ENCODE results near the gene HEPH.
"Not testable (repeated sequence)": the region's sequence is repeated elsewhere in the genome, so short reads cannot be mapped to it uniquely, and the experiment has no call there.

HEPH gene

GRCh38 chrX:66232296-66232695 is 68.2 kb downstream of the HEPH start:
- Histone ChIP-seq H3K9ac (no peak overlapping the region), H3K79me2 (ENCODE audit: insufficient read depth, low read depth) (no peaks in the 10 kb centered on the region), H3K4me3 (IDR thresholded peaks at IDR 0.05; ENCODE audit: insufficient read depth, low read depth, low read length) (no peak overlapping the region), H4K20me1 (ENCODE audit: insufficient read depth) (no peaks in the 10 kb centered on the region), H3K4me1 (ENCODE audit: low read depth, poor library complexity, severe bottlenecking) (no peaks in the 10 kb centered on the region), H2AFZ (ENCODE audit: low read depth) (no peak overlapping the region), H3K36me3 (ENCODE audit: insufficient read depth) (no peaks in the 10 kb centered on the region), H3K27me3 (ENCODE audit: insufficient read depth, low read depth) (no peaks in the 10 kb centered on the region), H3K27ac (no peak overlapping the region), H3K4me2 (no peak overlapping the region)
- TF ChIP-seq, protein P1, sequence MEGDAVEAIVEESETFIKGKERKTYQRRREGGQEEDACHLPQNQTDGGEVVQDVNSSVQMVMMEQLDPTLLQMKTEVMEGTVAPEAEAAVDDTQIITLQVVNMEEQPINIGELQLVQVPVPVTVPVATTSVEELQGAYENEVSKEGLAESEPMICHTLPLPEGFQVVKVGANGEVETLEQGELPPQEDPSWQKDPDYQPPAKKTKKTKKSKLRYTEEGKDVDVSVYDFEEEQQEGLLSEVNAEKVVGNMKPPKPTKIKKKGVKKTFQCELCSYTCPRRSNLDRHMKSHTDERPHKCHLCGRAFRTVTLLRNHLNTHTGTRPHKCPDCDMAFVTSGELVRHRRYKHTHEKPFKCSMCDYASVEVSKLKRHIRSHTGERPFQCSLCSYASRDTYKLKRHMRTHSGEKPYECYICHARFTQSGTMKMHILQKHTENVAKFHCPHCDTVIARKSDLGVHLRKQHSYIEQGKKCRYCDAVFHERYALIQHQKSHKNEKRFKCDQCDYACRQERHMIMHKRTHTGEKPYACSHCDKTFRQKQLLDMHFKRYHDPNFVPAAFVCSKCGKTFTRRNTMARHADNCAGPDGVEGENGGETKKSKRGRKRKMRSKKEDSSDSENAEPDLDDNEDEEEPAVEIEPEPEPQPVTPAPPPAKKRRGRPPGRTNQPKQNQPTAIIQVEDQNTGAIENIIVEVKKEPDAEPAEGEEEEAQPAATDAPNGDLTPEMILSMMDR (conservative IDR thresholded peaks at IDR 0.05; ENCODE audit: low read depth, low read length): no peak

GRCh38 chrX:66233209-66233608 is 69.2 kb downstream of the HEPH start:
- Histone ChIP-seq H4K20me1 (ENCODE audit: insufficient read depth) (no peaks in the 10 kb centered on the region), H3K4me2 (no peak overlapping the region), H2AFZ (ENCODE audit: low read depth) (no peak overlapping the region), H3K4me3 (IDR thresholded peaks at IDR 0.05; ENCODE audit: insufficient read depth, low read depth, low read length) (no peak overlapping the region), H3K27me3 (ENCODE audit: insufficient read depth, low read depth) (no peaks in the 10 kb centered on the region), H3K79me2 (ENCODE audit: insufficient read depth, low read depth) (no peaks in the 10 kb centered on the region), H3K9ac (no peak overlapping the region), H3K4me1 (ENCODE audit: low read depth, poor library complexity, severe bottlenecking) (no peaks in the 10 kb centered on the region), H3K27ac (no peak overlapping the region), H3K36me3 (ENCODE audit: insufficient read depth) (no peaks in the 10 kb centered on the region)
- TF ChIP-seq, protein P1 (conservative IDR thresholded peaks at IDR 0.05; ENCODE audit: low read depth, low read length): no peak

- H3K4me3 ChIP-seq (IDR thresholded peaks at IDR 0.05; ENCODE audit: insufficient read depth, low read depth, low read length); H3K9ac ChIP-seq; H3K4me2 ChIP-seq; H3K27me3 ChIP-seq (ENCODE audit: insufficient read depth, low read depth); H3K4me1 ChIP-seq (ENCODE audit: low read depth, poor library complexity, severe bottlenecking); H2AFZ ChIP-seq (ENCODE audit: low read depth); H3K79me2 ChIP-seq (ENCODE audit: insufficient read depth, low read depth); H3K27ac ChIP-seq; H4K20me1 ChIP-seq (ENCODE audit: insufficient read depth); H3K36me3 ChIP-seq (ENCODE audit: insufficient read depth): not testable (repeated sequence)
Measured at GRCh38 chrX:66233904-66234303, 69.9 kb downstream of the HEPH start.

- no peak overlapping the region for H2AFZ ChIP-seq (ENCODE audit: low read depth)
- TF ChIP-seq, protein P1 (conservative IDR thresholded peaks at IDR 0.05; ENCODE audit: low read depth, low read length): no peak
- no peak overlapping the region for H3K27ac ChIP-seq
- H3K4me1 ChIP-seq (ENCODE audit: low read depth, poor library complexity, severe bottlenecking): no peaks in the 10 kb centered on the region
- no peaks in the 10 kb centered on the region for H3K79me2 ChIP-seq (ENCODE audit: insufficient read depth, low read depth)
- H3K4me2 ChIP-seq: no peak overlapping the region
- H3K4me3 ChIP-seq (IDR thresholded peaks at IDR 0.05; ENCODE audit: insufficient read depth, low read depth, low read length): no peak overlapping the region
- no peaks in the 10 kb centered on the region for H3K36me3 ChIP-seq (ENCODE audit: insufficient read depth)
- H4K20me1 ChIP-seq (ENCODE audit: insufficient read depth): no peaks in the 10 kb centered on the region
- H3K9ac ChIP-seq: no peak overlapping the region
- H3K27me3 ChIP-seq (ENCODE audit: insufficient read depth, low read depth): no peaks in the 10 kb centered on the region
Measured at GRCh38 chrX:66255359-66255967, 91.4 kb downstream of the HEPH start.

GRCh38 chrX:66262807-66263206 is 98.8 kb downstream of the HEPH start:
- Histone ChIP-seq H3K79me2 (ENCODE audit: insufficient read depth, low read depth) (no peaks in the 10 kb centered on the region), H4K20me1 (ENCODE audit: insufficient read depth) (no peaks in the 10 kb centered on the region), H3K4me1 (ENCODE audit: low read depth, poor library complexity, severe bottlenecking) (no peaks in the 10 kb centered on the region), H3K4me3 (IDR thresholded peaks at IDR 0.05; ENCODE audit: insufficient read depth, low read depth, low read length) (no peak overlapping the region), H3K36me3 (ENCODE audit: insufficient read depth) (no peaks in the 10 kb centered on the region), H3K27me3 (ENCODE audit: insufficient read depth, low read depth) (no peaks in the 10 kb centered on the region), H3K4me2 (no peak overlapping the region), H3K9ac (no peak overlapping the region), H3K27ac (no peak overlapping the region), H2AFZ (ENCODE audit: low read depth) (no peak overlapping the region)
- TF ChIP-seq, protein P1 (conservative IDR thresholded peaks at IDR 0.05; ENCODE audit: low read depth, low read length): no peak
